Fibroblast of lung (primary cell): ENCODE measurements around the gene ADGRV1.

Source experiments
- EZH2 ChIP-seq: IDR thresholded peaks from 2 replicates; pipeline ENCODE4 v1.5.1; 2012; ENCODE audit warnings: low read length, control low read depth, mild to moderate bottlenecking; ENCODE audit errors: missing control alignments
- TF ChIP-seq, protein P1 (sequence below), 2 donors: IDR thresholded peaks in 1 of 2; conservative IDR thresholded peaks in 1 of 2; 1 replicate in 1 of 2; 2 replicates in 1 of 2; pipeline ENCODE4 v1.5.1; 2011 to 2012; ENCODE audit warnings: low read length in 2 of 2, control low read depth in 1 of 2, inconsistent platforms in 1 of 2, low read depth in 1 of 2, mild to moderate bottlenecking in 1 of 2

GRCh38 chr5:90637731-90638130, 79.1 kb downstream of the ADGRV1 start:
- TF ChIP-seq, protein P1, sequence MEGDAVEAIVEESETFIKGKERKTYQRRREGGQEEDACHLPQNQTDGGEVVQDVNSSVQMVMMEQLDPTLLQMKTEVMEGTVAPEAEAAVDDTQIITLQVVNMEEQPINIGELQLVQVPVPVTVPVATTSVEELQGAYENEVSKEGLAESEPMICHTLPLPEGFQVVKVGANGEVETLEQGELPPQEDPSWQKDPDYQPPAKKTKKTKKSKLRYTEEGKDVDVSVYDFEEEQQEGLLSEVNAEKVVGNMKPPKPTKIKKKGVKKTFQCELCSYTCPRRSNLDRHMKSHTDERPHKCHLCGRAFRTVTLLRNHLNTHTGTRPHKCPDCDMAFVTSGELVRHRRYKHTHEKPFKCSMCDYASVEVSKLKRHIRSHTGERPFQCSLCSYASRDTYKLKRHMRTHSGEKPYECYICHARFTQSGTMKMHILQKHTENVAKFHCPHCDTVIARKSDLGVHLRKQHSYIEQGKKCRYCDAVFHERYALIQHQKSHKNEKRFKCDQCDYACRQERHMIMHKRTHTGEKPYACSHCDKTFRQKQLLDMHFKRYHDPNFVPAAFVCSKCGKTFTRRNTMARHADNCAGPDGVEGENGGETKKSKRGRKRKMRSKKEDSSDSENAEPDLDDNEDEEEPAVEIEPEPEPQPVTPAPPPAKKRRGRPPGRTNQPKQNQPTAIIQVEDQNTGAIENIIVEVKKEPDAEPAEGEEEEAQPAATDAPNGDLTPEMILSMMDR (conservative IDR thresholded peaks at IDR 0.05 in 1 of 2, IDR thresholded peaks at IDR 0.05 in 1 of 2; ENCODE audit: low read depth in 1 of 2, low read length in 2 of 2), result no peak
- no peak for TF ChIP-seq EZH2
